Neural progenitor cell (in vitro differentiated cells): ENCODE measurements around the gene GLP2R.

Experiments used
- CTCF ChIP-seq: fragments of 200-600 bp; sonication (generic); IDR thresholded peaks from 2 replicates; pipeline ENCODE4 v1.5.1; 2017; ENCODE audit warnings: antibody characterized with exemption, mild to moderate bottlenecking
- EZH2phosphoT487 ChIP-seq: fragments of 200-600 bp; sonication (generic); IDR thresholded peaks from 2 replicates; pipeline ENCODE4 v1.6.1; 2017; ENCODE audit warnings: antibody characterized with exemption

DNA sequence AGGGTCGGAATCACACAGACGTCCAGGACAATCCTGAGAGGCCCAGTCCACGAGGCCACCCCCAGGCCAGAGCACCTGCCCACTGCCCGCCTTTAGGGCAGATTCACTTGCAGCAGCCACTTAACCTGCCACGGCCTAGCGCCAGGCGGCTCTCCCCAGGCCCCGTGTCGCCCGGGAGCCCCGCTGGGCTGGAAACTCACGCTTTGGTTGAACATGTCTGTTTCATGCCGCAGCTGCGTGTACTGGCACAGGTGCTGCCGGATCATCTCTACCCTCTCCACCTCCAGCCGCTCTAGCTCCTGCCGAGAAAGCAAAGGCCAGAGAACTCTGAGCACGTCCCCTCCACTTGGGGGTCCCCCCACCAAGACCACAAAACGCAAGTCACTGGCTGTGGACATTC lies 92.1 kb downstream of the GLP2R start:
- TF ChIP-seq CTCF (no peak), EZH2phosphoT487 (no peak)
